Measurements from ENCODE around the gene CALML4.

- TF ChIP-seq TAF1 (IDR thresholded peaks at IDR 0.05; ENCODE audit: borderline replicate concordance, low read depth, low read length) (no peak), POLR2A (IDR thresholded peaks at IDR 0.05; ENCODE audit: low read depth, low read length) (no peak)
These were observed 57.1 kb downstream of the CALML4 start for GRCh38 chr15:68148039-68148438.

All from GM12892 (cell line).